Globus pallidus (tissue), 1 donor: ENCODE results near the gene NPM1.
"Not testable (repeated sequence)": the region's sequence is repeated elsewhere in the genome, so short reads cannot be mapped to it uniquely, and the experiment has no call there.

ENCODE experiments used
- DNase-seq: peaks from one replicate; pipeline ENCODE4 v3.0.0-alpha.2; 2015; ENCODE audit warnings: low spot score

The NPM1 gene

GRCh38 chr5:171386006-171386671, 1.5 kb upstream of the NPM1 start:
- DNase-seq, result no peak

- no peak for DNase-seq
Measured at GRCh38 chr5:171386861-171387344, 746 bp upstream of the NPM1 start.

GRCh38 chr5:171387970-171388815, 544 bp downstream of the NPM1 start:
- DNase-seq, result peak; percentile 73

DNA sequence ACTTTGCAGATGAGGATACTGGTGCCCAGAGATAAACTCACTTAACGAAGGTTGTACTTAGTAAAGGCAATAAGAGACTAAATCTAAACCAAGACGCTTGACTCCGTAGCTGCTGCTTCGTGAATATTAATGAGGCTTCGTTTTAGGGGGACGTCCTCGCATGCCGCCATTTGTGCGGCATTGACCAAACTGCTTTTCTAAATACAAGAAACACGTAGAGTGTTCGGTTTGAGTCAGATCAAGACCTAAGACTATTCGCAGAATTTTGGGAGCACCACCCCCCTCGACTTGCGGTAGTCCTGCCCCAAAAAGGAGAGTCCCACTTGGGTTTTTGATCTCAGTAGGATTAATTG, 1.1 kb downstream of the NPM1 start:
- DNase-seq, result no peak

- no peak for DNase-seq
Measured at GRCh38 chr5:171390883-171391677, 3.4 kb downstream of the NPM1 start.

GRCh38 chr5:171391996-171392577, 4.4 kb downstream of the NPM1 start:
- no peak for DNase-seq

DNA sequence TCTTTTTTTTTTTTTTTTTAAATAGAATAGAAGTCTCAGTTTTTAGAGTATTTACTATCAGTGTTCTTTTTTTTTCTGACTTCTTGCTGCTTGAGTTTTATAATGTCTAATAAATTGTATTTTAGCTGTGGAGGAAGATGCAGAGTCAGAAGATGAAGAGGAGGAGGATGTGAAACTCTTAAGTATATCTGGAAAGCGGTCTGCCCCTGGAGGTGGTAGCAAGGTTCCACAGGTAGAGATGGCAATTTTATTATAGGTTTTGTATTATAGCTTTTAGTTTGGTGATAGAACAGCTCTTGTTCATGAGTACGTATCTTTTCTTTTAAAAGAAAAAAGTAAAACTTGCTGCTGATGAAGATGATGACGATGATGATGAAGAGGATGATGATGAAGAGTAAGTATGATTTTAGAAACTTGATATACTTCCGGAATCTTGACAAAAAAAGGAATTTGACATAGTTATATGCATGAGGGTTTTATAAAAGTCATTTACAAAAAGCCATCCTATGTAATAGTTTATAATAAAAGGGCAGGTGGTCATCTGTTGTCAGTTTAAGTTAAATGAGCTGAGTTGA, 5.0 kb downstream of the NPM1 start:
- DNase-seq, result no peak

DNA sequence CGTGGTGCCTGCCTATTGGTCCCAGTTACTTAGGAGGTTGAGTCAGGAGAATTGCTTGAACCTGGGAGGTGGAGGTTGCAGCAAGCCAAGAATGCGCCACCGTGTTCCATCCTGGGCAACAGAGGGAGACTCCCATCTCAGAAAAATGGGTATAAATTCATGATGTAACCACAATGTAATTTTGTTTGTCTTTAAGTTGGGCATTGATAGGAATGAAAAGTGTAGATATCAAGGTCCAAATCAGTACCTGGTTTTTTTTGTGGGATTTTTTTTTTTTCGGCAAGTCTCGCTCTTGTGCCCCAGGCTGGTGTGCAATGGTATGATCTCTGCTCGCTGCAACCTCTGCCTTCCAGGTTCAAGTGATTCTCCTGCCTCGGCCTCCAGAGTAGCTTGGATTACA, 7.4 kb downstream of the NPM1 start:
- DNase-seq, result no peak

- not testable (repeated sequence) for DNase-seq
Measured at GRCh38 chr5:171396583-171396982, 8.9 kb downstream of the NPM1 start.

GRCh38 chr5:171397190-171397589, 9.5 kb downstream of the NPM1 start:
- no peak for DNase-seq

DNA sequence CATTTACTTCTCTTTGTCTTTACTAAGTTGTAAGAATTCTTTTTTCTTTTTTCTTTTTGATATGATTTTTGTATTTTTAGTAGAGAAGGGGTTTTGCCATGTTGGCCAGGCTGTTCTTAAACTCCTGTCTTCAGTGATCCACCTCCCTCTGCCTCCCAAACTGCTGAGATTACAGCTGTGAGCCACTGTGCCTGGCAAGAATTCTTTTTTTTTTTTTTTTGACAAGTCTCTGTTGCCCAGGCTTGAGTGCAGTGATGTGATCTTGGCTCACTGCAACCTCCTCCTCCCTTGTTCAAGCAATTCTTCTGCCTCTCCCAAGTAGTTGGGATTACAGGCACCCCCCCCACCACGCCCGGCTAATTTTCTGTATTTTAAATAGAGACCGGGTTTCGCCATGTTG, 9.9 kb downstream of the NPM1 start:
- no peak for DNase-seq

GRCh38 chr5:171398660-171399059, 11.0 kb downstream of the NPM1 start:
- not testable (repeated sequence) for DNase-seq

DNA sequence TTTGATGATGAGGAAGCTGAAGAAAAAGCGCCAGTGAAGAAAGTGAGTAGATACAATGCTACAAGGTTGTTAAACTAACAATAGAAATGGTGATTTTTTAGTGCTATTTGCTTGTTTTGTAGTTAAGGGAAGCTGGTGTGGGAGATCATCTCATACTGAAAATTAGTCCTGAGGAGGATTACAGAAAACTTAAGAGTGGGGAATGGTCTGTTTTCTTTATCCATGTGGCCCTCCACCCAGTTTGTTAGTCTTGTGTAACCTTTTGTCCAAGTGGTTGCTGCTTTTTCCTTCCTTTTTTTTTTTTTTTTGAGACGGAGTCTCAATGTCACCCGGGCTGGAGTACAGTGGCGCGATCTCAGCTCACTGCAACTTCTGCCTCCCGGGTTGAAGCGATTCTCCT, 12.5 kb downstream of the NPM1 start:
- no peak for DNase-seq

- DNase-seq, result no peak
Measured at GRCh38 chr5:171401167-171401947, 13.7 kb downstream of the NPM1 start.

DNA sequence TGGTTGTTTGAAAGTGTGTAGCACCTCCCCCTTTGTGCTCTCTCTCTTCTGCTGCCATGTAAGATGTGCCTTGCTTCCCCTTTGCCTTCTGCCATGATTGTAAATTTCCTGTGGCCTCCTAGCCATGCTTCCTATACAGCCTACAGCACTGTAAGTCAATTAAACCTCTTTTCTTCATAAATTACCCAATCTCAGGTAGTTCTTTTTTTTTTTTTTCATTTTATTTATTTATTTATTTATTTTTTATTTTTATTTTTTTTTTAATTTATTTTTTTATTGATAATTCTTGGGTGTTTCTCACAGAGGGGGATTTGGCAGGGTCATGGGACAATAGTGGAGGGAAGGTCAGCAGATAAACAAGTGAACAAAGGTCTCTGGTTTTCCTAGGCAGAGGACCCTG, 15.1 kb downstream of the NPM1 start:
- DNase-seq, result not testable (repeated sequence)

GRCh38 chr5:171405615-171406014, 18.0 kb downstream of the NPM1 start:
- no peak for DNase-seq

- DNase-seq, result no peak
Measured at GRCh38 chr5:171407234-171407633, 19.6 kb downstream of the NPM1 start.

DNA sequence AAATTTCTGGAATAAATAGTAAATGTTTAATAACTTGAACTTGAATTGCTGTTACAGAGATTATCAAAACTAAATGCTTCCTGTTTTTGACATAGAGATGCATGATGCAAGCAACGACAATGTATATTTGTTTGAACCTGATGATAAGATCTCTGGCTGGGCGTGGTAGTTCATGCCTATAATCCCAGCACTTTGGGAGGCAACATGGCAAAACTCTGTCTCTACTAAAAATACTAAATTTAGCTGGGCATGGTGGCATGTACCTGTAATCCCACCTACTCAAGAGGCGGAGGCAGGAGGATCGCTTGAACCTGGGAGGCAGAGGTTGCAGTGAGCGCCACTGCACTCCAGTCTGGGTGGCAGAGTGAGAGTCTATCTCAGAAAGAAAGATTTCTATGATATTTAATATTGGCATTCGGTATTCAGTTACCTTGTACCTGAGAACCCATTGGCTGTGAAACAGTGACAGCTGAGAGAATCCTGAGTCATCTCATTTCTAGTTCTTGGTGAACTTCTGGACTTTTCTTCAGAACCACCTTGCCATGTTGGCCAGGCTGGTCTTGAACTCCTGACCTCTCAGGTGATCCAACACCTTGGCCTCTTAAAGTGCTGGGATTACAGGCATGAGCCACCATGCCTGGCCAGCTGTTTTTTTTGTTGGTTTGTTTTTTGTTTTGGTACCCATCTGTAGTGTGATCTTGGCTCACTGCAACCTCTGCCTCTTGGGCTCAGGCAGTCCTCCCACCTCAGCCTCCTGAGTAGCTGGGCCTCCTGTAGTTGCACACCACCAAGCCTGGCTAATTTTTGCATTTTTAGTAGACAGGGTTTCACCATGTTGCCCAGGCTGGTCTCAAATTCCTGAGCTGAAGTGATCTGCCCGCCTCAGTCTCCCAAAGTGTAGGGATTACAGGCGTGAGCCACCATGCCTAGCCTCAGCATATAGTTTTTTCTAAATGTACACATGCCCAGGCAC, 21.8 kb downstream of the NPM1 start:
- no peak for DNase-seq

DNA sequence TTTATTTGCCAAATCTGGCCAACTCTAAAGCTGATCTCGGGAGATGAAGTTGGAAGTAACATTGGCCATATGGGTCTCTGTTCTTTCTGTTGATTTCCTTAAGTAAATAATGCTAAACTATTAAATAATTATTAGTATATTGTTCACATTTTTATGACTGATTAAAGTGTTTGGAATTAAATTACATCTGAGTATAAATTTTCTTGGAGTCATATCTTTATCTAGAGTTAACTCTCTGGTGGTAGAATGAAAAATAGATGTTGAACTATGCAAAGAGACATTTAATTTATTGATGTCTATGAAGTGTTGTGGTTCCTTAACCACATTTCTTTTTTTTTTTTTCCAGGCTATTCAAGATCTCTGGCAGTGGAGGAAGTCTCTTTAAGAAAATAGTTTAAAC, 22.5 kb downstream of the NPM1 start:
- DNase-seq, result no peak

GRCh38 chr5:171412186-171412585, 24.5 kb downstream of the NPM1 start:
- no peak for DNase-seq
